ENCODE measurements around the gene CNKSR3.

Gene CNKSR3

DNA sequence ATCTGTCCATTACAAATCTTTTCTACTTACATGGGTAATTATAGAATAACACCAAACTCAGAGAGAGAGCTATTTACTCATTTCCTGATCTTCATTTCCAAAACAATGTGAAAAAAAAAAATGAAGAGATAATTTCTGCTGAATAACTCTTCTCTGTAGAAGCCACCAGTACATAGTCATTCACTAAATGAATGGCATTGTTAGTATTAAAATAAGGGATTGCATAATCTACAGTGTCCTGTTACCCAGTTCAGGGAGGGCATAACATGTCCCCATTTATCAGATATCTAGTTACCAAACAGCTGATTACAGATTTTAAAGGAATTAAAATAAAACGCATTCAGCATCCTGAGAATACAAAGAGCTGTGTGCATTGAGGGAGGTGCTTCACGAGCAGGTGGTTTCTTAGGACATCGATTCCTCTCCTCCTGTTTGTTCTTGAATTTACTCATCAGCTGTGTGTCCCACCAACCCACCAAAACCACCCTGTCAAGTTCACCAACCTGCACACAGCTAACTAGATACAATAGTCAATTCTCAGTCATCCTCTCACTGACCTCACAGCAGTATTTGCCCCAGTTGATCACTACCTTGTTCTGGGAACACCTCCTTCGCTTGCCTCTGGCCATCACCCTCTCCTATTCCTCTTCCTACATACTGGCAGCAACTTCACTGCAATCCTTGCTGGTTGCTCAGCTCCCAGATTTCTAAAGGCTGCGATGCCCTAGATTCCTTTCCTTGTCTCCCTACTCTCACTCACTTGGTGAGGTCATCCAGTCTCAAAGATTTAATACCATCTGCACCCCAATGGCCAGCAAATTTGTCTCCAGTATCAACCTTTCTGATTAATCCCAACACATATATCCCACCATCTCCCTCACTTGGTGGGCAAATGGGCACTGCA lies 18.7 kb downstream of the CNKSR3 start:
- H3K4me3 ChIP-seq (ENCODE audit: low read depth in 1 of 2, low read length in 2 of 2) = no peak overlapping the region
- H3K9me3 ChIP-seq (ENCODE audit: insufficient read depth, low read length, severe bottlenecking) = no peaks in the 10 kb centered on the region
- no peak for DNase-seq
- no peaks in the 10 kb centered on the region for H3K27me3 ChIP-seq (ENCODE audit: insufficient read depth, low read length, poor library complexity)
- H3K9ac ChIP-seq (ENCODE audit: low read depth, low read length) = no peak overlapping the region
- no peaks in the 10 kb centered on the region for H4K20me1 ChIP-seq (ENCODE audit: insufficient read depth, low read length)
- H3K27ac ChIP-seq (ENCODE audit: low read length) = no peak overlapping the region
- H3K4me2 ChIP-seq (ENCODE audit: insufficient read depth, low read length) = no peak overlapping the region
- H3K36me3 ChIP-seq (ENCODE audit: insufficient read depth, low read length) = no peaks in the 10 kb centered on the region
- TF ChIP-seq, protein P1, sequence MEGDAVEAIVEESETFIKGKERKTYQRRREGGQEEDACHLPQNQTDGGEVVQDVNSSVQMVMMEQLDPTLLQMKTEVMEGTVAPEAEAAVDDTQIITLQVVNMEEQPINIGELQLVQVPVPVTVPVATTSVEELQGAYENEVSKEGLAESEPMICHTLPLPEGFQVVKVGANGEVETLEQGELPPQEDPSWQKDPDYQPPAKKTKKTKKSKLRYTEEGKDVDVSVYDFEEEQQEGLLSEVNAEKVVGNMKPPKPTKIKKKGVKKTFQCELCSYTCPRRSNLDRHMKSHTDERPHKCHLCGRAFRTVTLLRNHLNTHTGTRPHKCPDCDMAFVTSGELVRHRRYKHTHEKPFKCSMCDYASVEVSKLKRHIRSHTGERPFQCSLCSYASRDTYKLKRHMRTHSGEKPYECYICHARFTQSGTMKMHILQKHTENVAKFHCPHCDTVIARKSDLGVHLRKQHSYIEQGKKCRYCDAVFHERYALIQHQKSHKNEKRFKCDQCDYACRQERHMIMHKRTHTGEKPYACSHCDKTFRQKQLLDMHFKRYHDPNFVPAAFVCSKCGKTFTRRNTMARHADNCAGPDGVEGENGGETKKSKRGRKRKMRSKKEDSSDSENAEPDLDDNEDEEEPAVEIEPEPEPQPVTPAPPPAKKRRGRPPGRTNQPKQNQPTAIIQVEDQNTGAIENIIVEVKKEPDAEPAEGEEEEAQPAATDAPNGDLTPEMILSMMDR (IDR thresholded peaks at IDR 0.05; ENCODE audit: borderline replicate concordance, extremely low read depth, low read length, poor library complexity, severe bottlenecking) = no peak
- TF ChIP-seq EZH2 (IDR thresholded peaks at IDR 0.05; ENCODE audit: borderline replicate concordance, low read depth, low read length, severe bottlenecking) = no peak
- H2AFZ ChIP-seq (ENCODE audit: low read depth, low read length) = no peak overlapping the region
- no peaks in the 10 kb centered on the region for H3K79me2 ChIP-seq (ENCODE audit: insufficient read depth, low read length)
- no peaks in the 10 kb centered on the region for H3K4me1 ChIP-seq (ENCODE audit: insufficient read depth, low read length)
- no peak for ATAC-seq (ENCODE audit: insufficient read depth, low read depth)

DNA sequence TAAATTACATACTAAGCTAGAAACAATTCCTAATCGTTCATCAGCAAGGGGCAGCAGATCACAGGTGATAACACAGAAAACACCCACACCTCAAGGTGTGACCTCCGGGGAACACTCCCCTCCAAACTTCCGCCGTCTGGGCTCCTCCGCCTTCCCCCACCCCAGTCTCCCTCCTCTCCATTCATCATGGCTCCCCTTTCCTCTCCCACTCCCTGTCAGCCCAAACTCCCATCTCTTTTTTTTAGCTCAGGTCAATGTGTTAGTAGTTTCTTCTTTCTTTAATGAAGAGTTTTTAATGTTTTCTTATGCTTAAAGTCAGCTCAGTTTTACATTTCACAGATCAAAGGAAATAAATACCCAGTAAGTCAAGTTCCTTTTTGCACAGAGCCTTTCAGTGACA lies 20.7 kb downstream of the CNKSR3 start:
- Histone ChIP-seq H3K36me3 (ENCODE audit: insufficient read depth, low read length) (no peaks in the 10 kb centered on the region), H3K4me1 (ENCODE audit: insufficient read depth, low read length) (no peaks in the 10 kb centered on the region), H2AFZ (ENCODE audit: low read depth, low read length) (no peak overlapping the region), H3K27me3 (ENCODE audit: insufficient read depth, low read length, poor library complexity) (no peaks in the 10 kb centered on the region), H4K20me1 (ENCODE audit: insufficient read depth, low read length) (no peaks in the 10 kb centered on the region), H3K9me3 (ENCODE audit: insufficient read depth, low read length, severe bottlenecking) (no peaks in the 10 kb centered on the region), H3K79me2 (ENCODE audit: insufficient read depth, low read length) (no peaks in the 10 kb centered on the region), H3K9ac (ENCODE audit: low read depth, low read length) (no peak overlapping the region), H3K27ac (ENCODE audit: low read length) (no peak overlapping the region), H3K4me3 (ENCODE audit: low read depth in 1 of 2, low read length in 2 of 2) (no peak overlapping the region), H3K4me2 (ENCODE audit: insufficient read depth, low read length) (no peak overlapping the region)
- no peak for TF ChIP-seq EZH2 (IDR thresholded peaks at IDR 0.05; ENCODE audit: borderline replicate concordance, low read depth, low read length, severe bottlenecking)
- TF ChIP-seq, protein P1 (IDR thresholded peaks at IDR 0.05; ENCODE audit: borderline replicate concordance, extremely low read depth, low read length, poor library complexity, severe bottlenecking) = no peak
- DNase-seq (no peak), ATAC-seq (ENCODE audit: insufficient read depth, low read depth) (no peak)

DNA sequence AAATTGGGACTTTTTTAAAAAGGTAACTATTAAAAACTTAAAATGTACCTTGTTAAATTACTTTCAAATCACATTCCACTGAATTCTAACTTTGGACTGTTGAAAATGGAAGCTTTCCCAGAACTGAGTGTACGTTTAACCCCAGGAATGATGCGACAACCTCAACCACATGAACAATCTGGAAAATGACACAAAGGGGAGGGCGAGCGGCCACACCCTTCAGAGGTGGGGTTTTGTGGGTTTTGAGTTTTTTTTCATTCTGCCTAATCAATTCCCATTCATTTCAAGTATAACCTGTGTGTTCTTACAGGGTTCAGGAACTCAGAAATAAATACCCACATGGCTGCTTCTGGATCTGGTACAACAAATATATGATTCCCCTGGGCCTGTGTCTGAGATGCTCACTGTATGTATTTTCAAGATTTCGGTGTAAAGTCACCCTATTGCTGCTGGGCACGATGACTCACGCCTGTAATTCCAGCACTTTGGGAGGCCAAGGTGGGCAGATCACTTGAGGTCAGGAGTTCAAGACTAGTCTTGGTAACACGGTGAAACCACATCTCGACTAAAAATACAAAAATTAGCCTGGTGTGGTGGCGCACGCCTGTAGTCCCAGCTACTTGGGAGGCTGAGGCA lies 21.6 kb downstream of the CNKSR3 start:
- Histone ChIP-seq H3K27me3 (ENCODE audit: insufficient read depth, low read length, poor library complexity) (no peaks in the 10 kb centered on the region), H3K36me3 (ENCODE audit: insufficient read depth, low read length) (no peaks in the 10 kb centered on the region), H3K9me3 (ENCODE audit: insufficient read depth, low read length, severe bottlenecking) (no peaks in the 10 kb centered on the region), H3K27ac (ENCODE audit: low read length) (no peak overlapping the region), H4K20me1 (ENCODE audit: insufficient read depth, low read length) (no peaks in the 10 kb centered on the region), H3K4me2 (ENCODE audit: insufficient read depth, low read length) (no peak overlapping the region), H2AFZ (ENCODE audit: low read depth, low read length) (no peak overlapping the region), H3K4me1 (ENCODE audit: insufficient read depth, low read length) (no peaks in the 10 kb centered on the region), H3K79me2 (ENCODE audit: insufficient read depth, low read length) (no peaks in the 10 kb centered on the region), H3K4me3 (ENCODE audit: low read depth in 1 of 2, low read length in 2 of 2) (no peak overlapping the region), H3K9ac (ENCODE audit: low read depth, low read length) (no peak overlapping the region)
- TF ChIP-seq, protein P1 (IDR thresholded peaks at IDR 0.05; ENCODE audit: borderline replicate concordance, extremely low read depth, low read length, poor library complexity, severe bottlenecking) = no peak
- TF ChIP-seq EZH2 (IDR thresholded peaks at IDR 0.05; ENCODE audit: borderline replicate concordance, low read depth, low read length, severe bottlenecking) = no peak
- ATAC-seq (ENCODE audit: insufficient read depth, low read depth) = no peak
- no peak for DNase-seq

Data from DND-41 (cell line).